K562 (cell line): ENCODE measurements around the gene SLC2A6. TPM values are rescaled to one million over a fixed set of nuclear protein-coding genes. Genes with fewer than 3 reads are reported as not detected.

Experiments used
- CAMTA2 ChIP-seq: fragments of 250-450 bp; sonication (Bioruptor Pico); conservative IDR thresholded peaks from 2 replicates; pipeline ENCODE4 v1.5.1; 2022
- FOSL1 ChIP-seq: fragments of 200-800 bp; sonication (Bioruptor generic); conservative IDR thresholded peaks from 2 replicates; pipeline ENCODE4 v1.6.1; 2016; ENCODE audit warnings: missing genetic modification characterization, missing compliant biosample characterization
- GMEB1 ChIP-seq: fragments of 250-450 bp; sonication (Bioruptor Pico); IDR thresholded peaks from 2 replicates; pipeline ENCODE4 v1.4.0; 2020; ENCODE audit warnings: mild to moderate bottlenecking
- KLF16 ChIP-seq: IDR thresholded peaks from 2 replicates; pipeline ENCODE4 v1.6.1; 2016; ENCODE audit warnings: antibody characterized with exemption
- PHF8 ChIP-seq: fragments of 200-600 bp; sonication (generic); IDR thresholded peaks from 2 replicates; pipeline ENCODE4 v1.6.1; 2012; ENCODE audit warnings: mixed run types, mild to moderate bottlenecking, inconsistent platforms, low read length, moderate library complexity, borderline replicate concordance
- SNAPC5 ChIP-seq: fragments of 250-450 bp; sonication (Bioruptor Pico); IDR thresholded peaks from 2 replicates; pipeline ENCODE4 v1.8.0; 2021; ENCODE audit warnings: moderate library complexity, mild to moderate bottlenecking, inconsistent platforms
- SOX6 ChIP-seq: fragments of 450-650 bp; IDR thresholded peaks from 2 replicates; pipeline ENCODE4 v1.6.1; 2014; ENCODE audit warnings: mild to moderate bottlenecking
- TSHZ1 ChIP-seq: fragments of 250-450 bp; sonication (Bioruptor Pico); IDR thresholded peaks from 2 replicates; pipeline ENCODE4 v1.4.0; 2020; ENCODE audit warnings: mild to moderate bottlenecking, moderate library complexity
- ZNF24 ChIP-seq: fragments of 450-650 bp; IDR thresholded peaks from 2 replicates; pipeline ENCODE4 v1.6.1; 2016
- polyA plus RNA-seq, 8 experiments: library from polyadenylated mRNA; depleted of rRNA in 4 of 8; stranded (reverse) in 5 of 8; unstranded in 3 of 8; fragments of >200 nt; fragmentation: Nextera tagmentation in 2 of 8; fragmentation: Illumina TruSeq in 1 of 8; extraction: Ambion mirVana in 2 of 8; extraction: Trizol in 1 of 8; gene quantifications; 2 replicates each; pipeline versions ENCODE4 v1.2.1 to v1.2.3, GENCODE V29; 2011 to 2014; ENCODE audit warnings: inconsistent platforms in 1 of 8, missing spikeins in 1 of 8
- total RNA-seq, 7 experiments: library from RNA; depleted of rRNA in 6 of 7; stranded (reverse); fragments of >200 nt in 6 of 7; fragmentation: Illumina TruSeq in 2 of 7; extraction: Trizol in 2 of 7; gene quantifications; 2 replicates each; pipeline versions ENCODE4 v1.2.1 to v1.2.3, GENCODE V29; 2011 to 2021; ENCODE audit warnings: low replicate concordance in 1 of 7

The SLC2A6 gene
- total and polyA plus RNA-seq, 9 of the 15 experiments (the other 6 are each of a cell fraction or from before 2014, with no cell fraction given), result 0.04 to 0.38 (median 0.09) TPM; not detected in 3

- TF ChIP-seq GMEB1 (no peak), SOX6 (no peak), ZNF24 (no peak), KLF16 (no peak), FOSL1 (tag) (no peak), SNAPC5 (CRISPR knock-in tag) (no peak), CAMTA2 (CRISPR knock-in tag) (no peak), PHF8 (no peak), TSHZ1 (CRISPR knock-in tag) (no peak)
These were observed 21.2 kb downstream of the SLC2A6 start (continued) for GRCh38 chr9:133457748-133458147.
